Dedifferentiated amniotic fluid mesenchymal stem cell (primary cell): ENCODE results near the gene POLR2L.

Experiments
- DNase-seq: peaks from one replicate; pipeline ENCODE4 v3.0.0-alpha.2; 2016; ENCODE audit errors: extremely low spot score

Gene POLR2L

DNA sequence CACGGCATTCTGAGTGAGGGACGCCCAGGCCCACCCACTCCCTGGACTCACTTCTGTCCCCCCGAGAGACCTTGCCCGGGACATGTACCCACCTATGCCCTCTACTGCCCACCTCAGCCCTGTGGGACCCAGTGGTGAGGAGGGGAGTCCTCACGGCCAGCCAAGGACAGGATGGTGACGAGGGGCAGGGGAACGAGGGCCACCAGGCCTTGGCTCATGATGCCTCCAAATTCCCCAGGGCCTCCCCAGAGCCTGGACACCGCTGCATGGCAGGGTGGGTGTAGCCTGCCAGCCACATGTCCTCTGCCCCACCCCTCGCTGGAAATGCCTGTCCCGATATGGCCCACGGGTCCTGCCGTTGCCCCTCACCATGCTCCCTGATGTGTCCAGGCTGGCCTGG, 26.5 kb upstream of the POLR2L start:
- DNase-seq: no peak

DNA sequence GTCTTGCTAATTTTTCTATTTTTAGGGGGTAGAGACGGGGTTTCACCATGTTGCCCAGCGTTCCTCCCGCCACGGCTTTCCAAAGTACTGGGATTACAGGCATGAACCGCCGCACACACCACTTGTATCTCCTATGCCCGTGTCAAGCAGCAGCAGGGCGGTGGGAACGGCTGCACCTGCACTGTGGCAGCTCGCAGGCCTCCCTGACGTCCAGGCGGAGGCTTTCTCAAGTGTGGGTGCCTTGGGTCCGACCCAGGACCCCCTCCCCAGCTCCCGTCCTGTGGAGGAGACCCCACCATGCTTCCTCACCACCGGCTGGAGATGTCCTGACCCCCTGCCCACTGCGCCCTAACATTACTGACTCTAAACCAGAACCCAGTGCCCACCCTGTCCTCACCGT, 26.1 kb upstream of the POLR2L start:
- no peak for DNase-seq

DNA sequence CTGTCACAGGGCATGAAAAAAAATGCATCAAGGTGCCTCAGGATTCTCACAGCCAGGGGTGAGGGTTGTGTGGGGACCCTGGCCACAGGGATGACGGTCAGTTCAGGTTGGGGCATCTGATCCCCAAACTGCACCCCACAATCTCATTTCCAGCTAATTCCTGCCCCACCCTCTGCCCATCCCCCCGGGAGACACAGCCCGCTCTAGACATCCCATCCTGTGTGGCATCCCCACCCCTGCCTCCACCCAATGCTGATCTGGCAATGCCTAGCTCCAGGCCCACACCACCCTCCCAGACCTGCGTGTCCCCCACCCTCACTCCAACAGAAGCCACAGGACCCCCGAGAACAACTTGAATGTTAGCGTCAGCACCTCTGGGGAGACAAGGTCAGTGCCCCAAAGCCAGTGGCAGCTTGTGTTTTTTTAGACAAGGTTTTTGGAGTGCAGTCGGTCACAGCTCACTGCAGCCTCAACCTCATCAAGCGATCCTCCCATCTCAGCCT, 25.6 kb upstream of the POLR2L start:
- no peak for DNase-seq

DNA sequence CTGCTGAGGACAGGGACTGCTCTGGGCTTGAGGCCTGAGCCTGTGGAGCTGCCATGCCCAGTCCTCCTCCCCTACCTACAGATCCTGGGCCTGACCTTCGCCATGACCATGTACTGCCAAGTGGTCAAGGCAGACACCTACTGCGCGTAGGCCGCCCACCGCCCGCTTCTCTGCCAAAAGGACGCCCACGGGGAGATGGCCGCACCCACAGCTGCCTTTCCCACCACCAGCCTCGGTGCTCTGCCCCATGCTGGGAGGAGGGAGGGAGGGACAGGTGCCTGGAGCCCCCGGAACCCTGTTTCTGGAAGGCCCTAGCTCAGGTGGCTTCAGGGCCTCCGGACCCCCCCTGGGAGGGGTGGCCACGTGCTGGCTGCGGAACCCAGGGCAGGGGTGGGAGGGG, 24.2 kb upstream of the POLR2L start:
- DNase-seq: no peak

DNA sequence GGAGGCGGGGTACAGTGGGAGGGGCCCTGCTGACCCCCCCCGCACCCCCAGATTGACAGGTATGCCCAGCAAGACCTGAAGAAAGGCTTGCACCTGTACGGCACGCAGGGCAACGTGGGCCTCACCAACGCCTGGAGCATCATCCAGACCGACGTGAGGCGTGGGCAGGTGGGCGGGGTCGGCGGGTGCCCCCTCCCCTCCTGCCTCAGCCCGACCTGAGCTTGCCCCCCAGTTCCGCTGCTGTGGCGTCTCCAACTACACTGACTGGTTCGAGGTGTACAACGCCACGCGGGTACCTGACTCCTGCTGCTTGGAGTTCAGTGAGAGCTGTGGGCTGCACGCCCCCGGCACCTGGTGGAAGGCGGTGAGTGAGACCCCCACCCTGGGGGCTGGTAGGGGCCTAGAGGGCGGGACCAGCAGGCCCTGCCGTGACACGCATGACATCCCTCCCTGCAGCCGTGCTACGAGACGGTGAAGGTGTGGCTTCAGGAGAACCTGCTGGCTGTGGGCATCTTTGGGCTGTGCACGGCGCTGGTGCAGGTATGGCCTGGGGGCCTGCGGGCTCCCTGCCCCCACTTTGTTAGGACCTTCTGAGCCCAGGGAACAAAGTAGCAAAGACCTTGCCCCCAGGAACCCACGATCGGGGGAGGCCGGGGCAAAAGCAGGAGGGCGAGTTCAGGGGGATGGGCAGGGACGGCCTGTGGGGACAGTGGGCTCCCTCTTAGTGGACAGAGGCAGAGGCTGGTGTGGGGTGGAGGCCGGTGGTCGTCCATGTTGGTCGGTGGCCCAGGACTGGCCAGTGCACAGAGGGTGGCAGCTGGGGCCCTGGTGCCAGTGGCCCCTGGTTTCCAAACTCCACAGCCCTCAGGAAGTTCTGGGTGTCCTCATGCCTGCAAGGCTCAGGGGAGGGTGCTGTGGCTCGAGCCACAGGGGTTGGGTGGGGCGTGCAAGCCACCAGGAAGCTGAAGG, 23.4 kb upstream of the POLR2L start:
- DNase-seq: no peak

DNA sequence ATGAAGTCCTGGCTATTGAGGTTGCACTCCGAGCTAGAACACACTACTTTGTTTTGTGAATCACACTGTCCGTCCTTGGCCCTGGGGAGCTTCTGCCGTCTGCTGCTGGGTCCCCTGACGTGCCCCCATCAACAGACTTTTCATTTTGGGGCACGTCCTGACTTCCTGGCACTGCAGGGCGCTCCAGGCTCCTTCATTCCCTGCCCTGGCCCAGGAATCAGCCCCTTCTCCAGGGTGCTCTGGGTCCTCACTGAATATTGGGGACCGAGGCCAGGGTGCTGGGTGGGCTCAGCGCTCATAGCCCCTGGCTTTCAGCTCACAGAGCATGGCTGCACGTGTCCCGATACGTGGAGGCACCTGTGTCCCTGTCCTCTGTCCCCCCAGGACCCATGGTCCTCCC, 22.6 kb upstream of the POLR2L start:
- no peak for DNase-seq

DNA sequence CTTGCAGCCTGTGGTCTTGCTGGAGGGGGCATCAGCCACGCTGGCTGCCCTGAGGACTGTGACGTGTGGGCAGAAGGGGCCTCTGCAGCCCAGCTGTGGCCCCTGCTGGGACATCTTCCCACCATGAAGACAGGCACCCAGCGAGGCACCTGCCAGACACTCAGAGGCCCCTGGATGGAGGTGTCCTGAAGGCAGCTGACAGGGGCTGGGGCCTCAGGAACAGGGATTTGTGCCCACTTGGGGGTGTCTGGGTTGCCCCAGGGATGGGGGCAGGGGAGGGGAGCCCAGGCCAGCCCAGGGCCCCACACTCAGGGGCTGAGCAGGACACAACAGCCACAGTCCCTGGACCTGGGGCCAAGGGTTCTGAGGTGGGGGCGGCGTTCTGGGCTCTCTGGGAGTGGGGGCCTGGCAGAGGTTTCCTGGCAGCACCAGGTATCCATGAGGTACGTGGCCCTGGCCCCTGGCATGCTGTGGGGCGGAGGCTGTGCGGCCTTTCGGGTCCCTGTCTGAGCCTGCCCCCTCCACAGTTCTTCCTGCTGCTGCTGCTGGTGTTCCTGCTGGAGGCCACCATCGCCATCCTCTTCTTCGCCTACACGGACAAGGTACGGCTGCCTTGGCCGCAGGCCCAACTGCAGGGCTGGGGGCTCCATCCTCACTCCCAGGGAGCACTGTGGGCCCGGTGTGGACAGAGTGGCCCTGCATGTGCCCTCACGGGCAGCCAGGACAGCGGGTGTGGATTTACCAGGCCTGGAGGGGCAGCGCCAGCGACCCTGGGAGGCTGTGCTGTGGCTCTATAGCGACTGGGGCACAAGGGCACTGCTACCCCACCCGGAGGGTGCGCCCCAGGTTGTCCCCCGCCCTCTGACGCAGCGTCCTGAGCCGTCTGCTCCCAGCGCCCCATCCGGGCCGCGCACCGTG, 21.8 kb upstream of the POLR2L start:
- DNase-seq: no peak

DNA sequence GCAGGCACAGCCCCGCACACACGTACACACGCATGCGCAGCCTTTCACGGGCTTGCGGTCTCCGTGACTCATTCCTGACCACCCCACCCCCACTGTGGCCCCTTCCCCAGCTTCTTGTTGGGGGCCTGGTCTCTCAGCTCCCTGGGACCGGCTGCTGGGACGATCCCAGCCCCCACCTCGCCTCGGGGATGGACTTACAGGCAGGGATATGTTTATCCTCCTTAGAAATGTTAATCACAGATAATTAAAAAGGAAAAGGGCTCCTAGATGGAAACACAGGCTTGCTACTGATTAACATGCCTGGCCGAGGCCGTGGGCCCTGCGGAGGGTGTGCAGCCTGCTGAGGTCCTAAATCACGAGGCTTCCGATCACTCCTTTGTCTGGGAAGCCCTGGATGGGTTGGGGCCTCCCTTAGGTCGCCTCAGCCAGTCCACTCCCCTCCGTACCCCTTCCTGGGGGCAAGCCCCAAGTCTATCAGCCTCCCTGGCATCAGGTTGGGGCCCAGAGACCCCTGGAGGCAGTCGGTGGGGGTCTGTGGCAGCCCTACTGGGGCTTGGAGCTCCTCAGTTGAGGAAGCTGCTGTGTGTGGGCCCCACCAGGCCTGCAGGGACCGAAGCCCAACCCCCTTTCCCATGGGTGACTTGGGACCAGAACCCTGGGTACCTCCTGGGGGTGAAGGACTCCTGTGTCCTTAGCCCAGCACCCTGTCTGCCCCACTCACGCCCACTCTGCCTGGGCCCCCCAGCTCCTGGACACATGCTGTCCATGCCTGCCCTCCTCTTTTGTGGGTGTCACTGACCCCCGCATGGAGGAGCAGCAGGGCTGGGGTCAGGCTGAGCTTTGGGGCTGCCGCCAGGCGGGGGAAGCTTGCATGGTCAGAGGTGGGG, 20.9 kb upstream of the POLR2L start:
- no peak for DNase-seq

DNA sequence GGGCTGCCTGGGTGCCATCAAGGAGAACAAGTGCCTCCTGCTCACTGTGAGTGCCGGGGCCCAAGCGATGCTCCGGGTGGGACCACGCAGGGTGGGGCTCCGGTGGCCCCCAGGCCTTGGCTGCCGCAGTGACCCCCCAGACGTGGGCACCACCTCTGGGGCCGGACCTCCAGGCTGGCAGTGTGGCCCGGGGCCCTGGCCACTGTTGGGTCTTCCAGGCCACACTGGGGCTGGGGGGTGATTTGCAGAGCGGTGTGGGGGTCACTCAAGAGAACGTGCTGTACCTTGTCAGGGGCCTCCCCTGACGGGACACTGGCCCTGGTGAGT, 20.3 kb upstream of the POLR2L start:
- no peak for DNase-seq

DNA sequence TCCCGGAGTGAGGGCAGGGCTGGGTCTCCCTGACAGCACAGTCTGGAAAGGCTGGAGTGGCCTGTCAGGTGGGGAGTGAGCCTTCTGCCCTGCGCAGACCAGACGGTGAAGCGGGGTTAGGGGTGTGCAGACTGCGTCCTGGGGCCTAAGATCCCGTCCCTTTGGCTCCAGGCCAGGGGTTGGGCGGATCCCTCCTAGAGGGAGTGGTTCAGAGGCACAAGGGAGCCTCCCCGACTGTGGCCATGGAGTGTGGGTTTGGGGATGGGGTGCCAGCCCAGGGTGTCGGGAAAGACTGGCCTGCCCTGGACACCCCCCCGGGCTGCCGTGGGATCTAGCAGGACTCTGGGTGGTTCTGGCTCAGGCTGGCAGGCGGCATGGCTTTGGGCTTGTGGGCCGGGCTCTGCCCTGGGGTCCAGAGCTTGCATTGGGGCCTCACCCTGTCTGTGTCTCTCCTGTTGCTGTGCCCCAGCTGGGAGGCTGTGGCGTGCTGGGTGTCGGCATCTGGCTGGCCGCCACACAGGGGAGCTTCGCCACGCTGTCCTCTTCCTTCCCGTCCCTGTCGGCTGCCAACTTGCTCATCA, 19.8 kb upstream of the POLR2L start:
- DNase-seq: no peak

DNA sequence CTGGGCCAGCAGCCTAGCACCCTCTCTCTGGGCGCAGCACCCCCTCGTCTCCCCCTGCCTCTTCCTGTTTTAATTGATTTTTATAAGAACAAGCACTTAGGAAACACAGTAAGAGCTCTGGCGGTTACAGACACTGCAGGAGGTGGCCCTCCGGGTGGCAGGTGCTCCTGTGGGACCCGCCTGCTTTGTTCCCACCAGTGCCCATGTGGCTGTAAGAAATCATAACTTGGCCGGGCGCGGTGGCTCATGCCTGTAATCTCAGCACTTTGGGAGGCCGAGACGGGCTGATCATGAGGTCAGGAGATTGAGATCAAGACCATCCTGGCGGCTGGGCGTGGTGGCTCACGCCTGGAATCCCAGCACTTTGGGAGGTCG, 18.8 kb upstream of the POLR2L start:
- no peak for DNase-seq

DNA sequence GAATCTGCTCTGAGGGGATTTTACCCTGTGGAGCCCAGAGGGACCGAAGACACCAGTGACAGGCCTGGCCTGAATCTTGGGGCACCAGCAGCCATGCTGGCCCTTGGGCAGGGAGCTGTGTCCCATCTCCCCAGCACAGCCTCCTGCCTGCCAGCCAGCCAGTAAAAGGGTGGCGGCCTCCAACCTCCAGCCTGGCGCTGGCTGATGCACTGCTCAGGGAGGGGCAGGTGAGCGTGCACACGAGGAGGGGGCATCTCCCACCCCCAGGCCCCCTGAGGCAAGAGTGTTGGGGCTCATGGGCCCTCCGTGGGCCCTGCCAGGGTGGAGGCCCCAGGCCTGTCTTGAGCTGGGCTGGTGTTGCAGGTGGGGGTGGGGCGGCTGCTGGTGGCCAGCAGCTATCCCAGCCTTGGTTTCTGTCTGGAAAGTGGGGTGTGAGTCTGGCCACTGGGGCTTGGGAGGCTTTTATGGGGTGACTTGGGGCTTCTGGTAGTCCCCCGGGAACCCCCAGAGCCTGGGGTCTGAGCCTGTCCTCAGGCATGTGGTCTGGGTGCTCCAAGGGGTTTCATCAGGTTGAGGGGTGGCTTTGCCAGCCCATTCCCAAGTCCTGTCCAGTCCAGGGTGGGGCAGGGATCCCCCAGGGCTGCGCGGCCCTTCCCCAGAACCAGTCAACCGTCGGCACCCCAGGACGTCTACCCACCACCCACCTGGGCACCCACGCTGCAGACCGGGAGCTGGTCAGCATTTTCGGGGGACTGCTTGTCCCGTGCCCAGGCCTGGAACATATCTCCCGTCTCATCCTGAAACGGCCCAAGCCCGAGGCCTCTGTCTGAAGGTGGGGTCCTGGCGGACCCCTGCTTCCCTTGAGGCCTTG, 18.1 kb upstream of the POLR2L start:
- DNase-seq: no peak

DNA sequence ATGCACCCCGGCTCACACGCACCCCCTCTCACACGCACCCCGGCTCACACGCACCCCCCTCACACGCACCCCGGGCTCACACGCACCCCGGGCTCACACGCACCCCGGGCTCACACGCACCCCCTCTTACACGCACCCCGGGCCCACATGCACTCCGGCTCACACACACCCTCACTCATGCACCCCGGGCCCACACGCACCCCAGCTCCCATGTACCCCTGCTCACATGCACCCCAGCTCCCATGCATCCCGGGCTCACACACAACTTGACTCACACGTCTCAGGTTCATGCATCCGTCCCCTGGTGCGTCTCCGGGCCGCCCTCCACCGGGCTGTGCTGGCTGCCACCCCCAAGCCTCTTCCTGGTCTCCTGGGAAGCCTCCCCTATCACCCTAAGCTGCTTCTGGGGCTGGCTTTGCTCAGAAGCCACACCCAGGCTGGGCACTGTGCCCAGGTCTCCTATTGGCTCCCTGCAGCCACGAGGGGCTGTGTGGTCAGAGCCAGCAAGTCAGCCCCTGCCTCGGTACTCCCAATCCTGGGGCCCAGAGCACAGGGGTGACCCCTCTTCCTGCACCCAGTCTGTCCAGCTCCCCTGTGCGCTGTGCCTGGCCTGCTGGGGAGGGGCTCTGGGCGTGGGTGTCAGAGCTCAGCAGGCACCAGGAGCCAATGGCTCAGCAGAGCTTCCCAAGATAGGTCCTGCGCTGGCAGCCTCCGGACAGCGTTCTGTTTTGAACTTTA, 17.2 kb upstream of the POLR2L start:
- DNase-seq: peak; percentile 36

DNA sequence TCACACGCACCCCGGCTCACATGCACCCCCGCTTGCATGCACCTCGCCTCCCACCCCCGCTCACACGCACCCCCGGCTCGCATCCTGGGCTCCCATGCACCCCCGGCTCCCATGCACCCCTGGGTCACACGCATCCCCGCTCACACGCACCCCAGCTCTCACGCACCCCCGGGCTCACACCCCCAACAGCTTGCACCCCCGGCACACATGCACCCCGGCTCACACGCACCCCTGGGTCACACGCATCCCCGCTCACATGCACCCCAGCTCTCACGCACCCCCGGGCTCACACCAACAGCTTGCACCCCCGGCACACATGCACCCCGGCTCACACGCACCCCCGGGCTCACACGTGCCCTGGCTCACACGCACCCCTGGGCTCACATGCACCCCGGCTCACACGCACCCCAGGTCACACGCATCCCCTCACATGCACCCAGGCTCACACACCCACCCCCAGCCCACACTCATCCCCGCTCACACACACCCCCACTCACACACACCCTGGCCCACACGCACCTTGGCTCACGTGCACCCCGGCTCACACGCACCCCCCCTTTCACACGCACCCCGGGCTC, 16.5 kb upstream of the POLR2L start:
- DNase-seq: no peak

DNA sequence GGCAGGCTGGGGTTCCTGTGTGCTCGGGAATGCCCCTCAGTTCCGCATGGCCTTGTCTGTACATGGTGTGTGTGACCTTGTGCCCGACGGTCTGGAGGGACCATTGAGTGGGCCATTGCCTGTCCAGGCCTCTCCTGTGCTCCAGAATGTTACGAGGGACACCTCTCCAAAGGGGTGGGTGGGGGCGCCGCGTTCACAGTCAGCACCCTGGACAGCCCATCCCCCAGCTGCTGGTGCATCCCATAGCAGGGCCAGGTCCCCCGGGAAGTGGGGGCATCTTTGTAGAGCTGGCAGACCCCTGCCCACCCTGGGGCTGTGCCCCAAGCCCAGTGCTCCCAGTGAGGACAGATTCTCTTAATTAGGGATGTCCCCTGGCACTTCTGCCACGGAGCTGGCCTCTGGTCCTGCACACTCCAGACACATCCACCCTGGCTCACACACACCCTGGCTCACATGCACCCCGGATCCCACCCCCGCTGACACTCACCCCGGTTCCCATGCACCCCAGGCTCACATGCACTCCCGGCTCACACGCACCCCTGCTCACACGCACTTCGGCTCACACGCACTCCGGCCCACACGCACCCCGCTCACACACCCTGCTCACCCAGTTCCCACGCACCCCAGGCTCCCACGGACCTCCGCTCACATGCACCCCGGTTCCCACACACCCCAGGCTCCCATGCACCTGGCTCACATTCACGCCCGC, 15.9 kb upstream of the POLR2L start:
- DNase-seq: no peak

DNA sequence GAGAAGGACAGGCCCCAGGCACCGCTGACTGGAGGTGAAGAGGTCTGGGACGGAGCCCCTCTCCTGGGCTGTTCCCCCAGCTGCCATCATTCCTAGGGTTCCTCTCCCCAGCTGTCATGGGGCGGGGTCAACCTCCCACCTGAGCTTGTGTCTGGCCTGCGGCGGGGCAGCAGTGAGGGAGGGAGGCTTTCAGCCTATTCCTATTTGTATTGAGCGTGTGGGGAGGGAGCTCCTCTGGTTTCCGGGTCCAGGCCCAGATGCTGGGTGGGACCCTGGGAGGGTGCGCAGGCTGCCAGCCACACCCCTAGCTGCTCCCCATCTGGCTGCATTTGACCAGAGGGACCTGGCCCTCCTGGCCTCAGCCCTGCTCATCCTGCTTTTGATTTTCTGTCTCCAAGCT, 14.1 kb upstream of the POLR2L start:
- no peak for DNase-seq

DNA sequence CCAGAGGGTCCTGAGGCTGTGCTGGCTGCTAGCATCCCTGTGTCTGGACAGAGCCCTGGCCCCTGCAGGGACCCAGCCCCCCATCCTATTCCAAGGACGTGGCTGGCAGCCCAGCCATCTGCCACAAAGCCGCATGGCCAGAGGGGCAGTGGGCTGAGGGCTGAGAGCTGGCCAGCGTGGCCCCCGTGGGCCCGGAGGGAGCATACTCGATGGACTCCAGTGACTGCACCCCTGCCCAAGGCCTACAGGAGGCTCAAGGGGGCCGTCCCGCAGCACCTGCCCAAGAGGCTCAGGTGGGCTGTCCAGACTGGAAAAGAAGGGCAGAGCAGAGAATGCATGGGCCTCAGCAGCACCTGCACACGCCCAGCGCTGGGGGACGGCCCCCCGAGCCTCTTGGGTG, 13.5 kb upstream of the POLR2L start:
- DNase-seq: no peak

DNA sequence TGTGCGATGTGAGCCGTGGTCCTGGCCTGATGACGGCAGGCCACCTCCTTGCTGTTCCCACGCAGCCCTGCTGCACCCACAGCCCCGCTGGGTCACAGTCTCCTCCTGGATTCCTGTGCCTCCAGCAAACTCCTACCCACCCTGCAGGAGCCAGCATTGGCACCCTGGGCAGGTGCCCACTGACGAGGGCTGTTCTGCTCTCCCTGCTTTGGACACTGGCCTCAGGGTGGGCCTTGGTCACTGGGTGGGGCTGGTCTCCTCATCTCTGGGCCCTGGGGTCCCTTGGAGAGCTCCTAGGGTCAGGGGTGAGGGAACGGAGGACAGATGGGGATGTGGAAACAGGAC, 13.0 kb upstream of the POLR2L start:
- no peak for DNase-seq
